ENCODE results near the gene RPL4. TPM values are rescaled to one million over a fixed set of nuclear protein-coding genes. Genes with fewer than 3 reads are reported as not detected.

RPL4 gene
- total and polyA plus RNA-seq, 10 of the 15 experiments (the other 5 are each of a cell fraction or from before 2014, with no cell fraction given): 2,004 to 8,888 (median 4,667) TPM

DNA sequence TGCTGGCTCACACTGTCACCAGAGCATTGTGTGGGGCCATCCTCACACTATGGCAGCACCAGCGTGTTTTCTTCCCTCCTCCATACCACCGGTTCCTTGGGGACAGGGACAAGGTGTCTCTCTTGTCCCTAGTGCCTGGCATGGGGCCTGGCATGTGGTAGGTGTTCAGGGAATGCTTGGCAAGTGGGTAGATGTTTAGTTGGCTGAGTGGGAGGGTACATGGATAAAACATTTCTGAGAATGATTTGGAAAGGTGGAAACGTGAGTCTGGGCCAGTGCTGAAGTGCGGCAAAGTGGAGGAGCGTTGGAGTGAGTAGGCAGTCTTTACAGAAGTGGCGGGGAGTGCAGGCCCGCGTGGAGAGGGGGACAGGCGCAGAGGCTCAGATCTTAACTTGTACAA, 22.1 kb downstream of the RPL4 start:
- Histone ChIP-seq H3K27me3 (replicated peaks in 1 of 2; ENCODE audit: control insufficient read depth in 2 of 2, insufficient read depth in 2 of 2, low read length in 1 of 2) (no peaks in the 10 kb centered on the region), H3K79me2 (ENCODE audit: control insufficient read depth, insufficient read depth, low read length) (no peaks in the 10 kb centered on the region; the same call in 1 of the 2 replicates), H2AFZ (ENCODE audit: control insufficient read depth, low read depth, low read length) (no peak overlapping the region), H3K27ac (ENCODE audit: control insufficient read depth, insufficient read depth) (no peak overlapping the region), H3K4me1 (ENCODE audit: control insufficient read depth, insufficient read depth, low read length) (no peaks in the 10 kb centered on the region), H3K4me3 (no peak overlapping the region), H3K9ac (ENCODE audit: control insufficient read depth, insufficient read depth, low read length) (no peak overlapping the region), H4K20me1 (ENCODE audit: control insufficient read depth, insufficient read depth) (no peaks in the 10 kb centered on the region), H3K4me2 (ENCODE audit: control insufficient read depth, insufficient read depth) (no peak overlapping the region), H3K36me3 (ENCODE audit: control insufficient read depth in 2 of 2, insufficient read depth in 2 of 2, low read length in 1 of 2) (peaks cover 25% of the 10 kb centered on the region in 2 experiments), H3K9me3 (replicated peaks; ENCODE audit: control insufficient read depth, insufficient read depth, low read length) (no peaks in the 10 kb centered on the region)
- FAIRE-seq (no peak), ATAC-seq (no peak), DNase-seq (ENCODE audit: low read depth, low spot score) (no peak)
- SMC1A ChIA-PET (ENCODE audit: uncharacterized antibody, unreplicated experiment): interaction anchor here (1.0 kb wide), 1 partner anchor 94 kb away, joined by 3 read pairs; no protein-coding TSS in a partner anchor
- in situ Hi-C loops (cut with MboI): no loop called here
- CTCF ChIA-PET: no interaction called here
- no TSS peak for BruUV-seq (replicated peaks)
- RAD21 ChIA-PET (ENCODE audit: unreplicated experiment): interaction anchor here (1.5 kb wide), 1 partner anchor 14 kb away, joined by 4 read pairs; no protein-coding TSS in a partner anchor
- intact Hi-C loops (cut with micrococcal nuclease; ENCODE audit: unreplicated experiment): no loop called here
- POLR2A ChIA-PET: interaction anchor here (0.6 kb wide), 1 partner anchor 25 kb away, joined by 3 read pairs; no protein-coding TSS in a partner anchor
- WGBS (ENCODE audit: insufficient coverage, insufficient replicate concordance, low lambda C conversion rate, missing lambda C conversion rate): 92% methylated on average over 9 of the region's 9 CpGs
- TF ChIP-seq IKZF2 (IDR thresholded peaks at IDR 0.05) (no peak), SMARCA5 (IDR thresholded peaks at IDR 0.05) (no peak), WRNIP1 (IDR thresholded peaks at IDR 0.05; ENCODE audit: borderline replicate concordance, low read depth, low read length) (no peak), EED (IDR thresholded peaks at IDR 0.05; ENCODE audit: low read depth) (no peak), MTA3 (IDR thresholded peaks at IDR 0.05; ENCODE audit: borderline replicate concordance, low read length) (no peak), BACH1 (IDR thresholded peaks at IDR 0.05; ENCODE audit: borderline replicate concordance) (no peak), SP1 (IDR thresholded peaks at IDR 0.05; ENCODE audit: low read depth, low read length) (no peak), NFYA (IDR thresholded peaks at IDR 0.05; ENCODE audit: borderline replicate concordance, low read depth, low read length) (no peak), JUND (IDR thresholded peaks at IDR 0.05; ENCODE audit: low read depth, low read length) (no peak), KLF5 (IDR thresholded peaks at IDR 0.05; ENCODE audit: partially characterized antibody) (no peak)
- TF ChIP-seq, protein P1, sequence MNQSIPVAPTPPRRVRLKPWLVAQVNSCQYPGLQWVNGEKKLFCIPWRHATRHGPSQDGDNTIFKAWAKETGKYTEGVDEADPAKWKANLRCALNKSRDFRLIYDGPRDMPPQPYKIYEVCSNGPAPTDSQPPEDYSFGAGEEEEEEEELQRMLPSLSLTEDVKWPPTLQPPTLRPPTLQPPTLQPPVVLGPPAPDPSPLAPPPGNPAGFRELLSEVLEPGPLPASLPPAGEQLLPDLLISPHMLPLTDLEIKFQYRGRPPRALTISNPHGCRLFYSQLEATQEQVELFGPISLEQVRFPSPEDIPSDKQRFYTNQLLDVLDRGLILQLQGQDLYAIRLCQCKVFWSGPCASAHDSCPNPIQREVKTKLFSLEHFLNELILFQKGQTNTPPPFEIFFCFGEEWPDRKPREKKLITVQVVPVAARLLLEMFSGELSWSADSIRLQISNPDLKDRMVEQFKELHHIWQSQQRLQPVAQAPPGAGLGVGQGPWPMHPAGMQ (IDR thresholded peaks at IDR 0.05; ENCODE audit: borderline replicate concordance): no peak
- TF ChIP-seq, protein P2, sequence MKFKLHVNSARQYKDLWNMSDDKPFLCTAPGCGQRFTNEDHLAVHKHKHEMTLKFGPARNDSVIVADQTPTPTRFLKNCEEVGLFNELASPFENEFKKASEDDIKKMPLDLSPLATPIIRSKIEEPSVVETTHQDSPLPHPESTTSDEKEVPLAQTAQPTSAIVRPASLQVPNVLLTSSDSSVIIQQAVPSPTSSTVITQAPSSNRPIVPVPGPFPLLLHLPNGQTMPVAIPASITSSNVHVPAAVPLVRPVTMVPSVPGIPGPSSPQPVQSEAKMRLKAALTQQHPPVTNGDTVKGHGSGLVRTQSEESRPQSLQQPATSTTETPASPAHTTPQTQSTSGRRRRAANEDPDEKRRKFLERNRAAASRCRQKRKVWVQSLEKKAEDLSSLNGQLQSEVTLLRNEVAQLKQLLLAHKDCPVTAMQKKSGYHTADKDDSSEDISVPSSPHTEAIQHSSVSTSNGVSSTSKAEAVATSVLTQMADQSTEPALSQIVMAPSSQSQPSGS (IDR thresholded peaks at IDR 0.05; ENCODE audit: low read length): no peak
- TF ChIP-seq, protein P3, sequence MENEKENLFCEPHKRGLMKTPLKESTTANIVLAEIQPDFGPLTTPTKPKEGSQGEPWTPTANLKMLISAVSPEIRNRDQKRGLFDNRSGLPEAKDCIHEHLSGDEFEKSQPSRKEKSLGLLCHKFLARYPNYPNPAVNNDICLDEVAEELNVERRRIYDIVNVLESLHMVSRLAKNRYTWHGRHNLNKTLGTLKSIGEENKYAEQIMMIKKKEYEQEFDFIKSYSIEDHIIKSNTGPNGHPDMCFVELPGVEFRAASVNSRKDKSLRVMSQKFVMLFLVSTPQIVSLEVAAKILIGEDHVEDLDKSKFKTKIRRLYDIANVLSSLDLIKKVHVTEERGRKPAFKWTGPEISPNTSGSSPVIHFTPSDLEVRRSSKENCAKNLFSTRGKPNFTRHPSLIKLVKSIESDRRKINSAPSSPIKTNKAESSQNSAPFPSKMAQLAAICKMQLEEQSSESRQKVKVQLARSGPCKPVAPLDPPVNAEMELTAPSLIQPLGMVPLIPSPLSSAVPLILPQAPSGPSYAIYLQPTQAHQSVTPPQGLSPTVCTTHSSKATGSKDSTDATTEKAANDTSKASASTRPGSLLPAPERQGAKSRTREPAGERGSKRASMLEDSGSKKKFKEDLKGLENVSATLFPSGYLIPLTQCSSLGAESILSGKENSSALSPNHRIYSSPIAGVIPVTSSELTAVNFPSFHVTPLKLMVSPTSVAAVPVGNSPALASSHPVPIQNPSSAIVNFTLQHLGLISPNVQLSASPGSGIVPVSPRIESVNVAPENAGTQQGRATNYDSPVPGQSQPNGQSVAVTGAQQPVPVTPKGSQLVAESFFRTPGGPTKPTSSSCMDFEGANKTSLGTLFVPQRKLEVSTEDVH (IDR thresholded peaks at IDR 0.05; ENCODE audit: low read depth, partially characterized antibody): no peak
- TF ChIP-seq, protein P4, sequence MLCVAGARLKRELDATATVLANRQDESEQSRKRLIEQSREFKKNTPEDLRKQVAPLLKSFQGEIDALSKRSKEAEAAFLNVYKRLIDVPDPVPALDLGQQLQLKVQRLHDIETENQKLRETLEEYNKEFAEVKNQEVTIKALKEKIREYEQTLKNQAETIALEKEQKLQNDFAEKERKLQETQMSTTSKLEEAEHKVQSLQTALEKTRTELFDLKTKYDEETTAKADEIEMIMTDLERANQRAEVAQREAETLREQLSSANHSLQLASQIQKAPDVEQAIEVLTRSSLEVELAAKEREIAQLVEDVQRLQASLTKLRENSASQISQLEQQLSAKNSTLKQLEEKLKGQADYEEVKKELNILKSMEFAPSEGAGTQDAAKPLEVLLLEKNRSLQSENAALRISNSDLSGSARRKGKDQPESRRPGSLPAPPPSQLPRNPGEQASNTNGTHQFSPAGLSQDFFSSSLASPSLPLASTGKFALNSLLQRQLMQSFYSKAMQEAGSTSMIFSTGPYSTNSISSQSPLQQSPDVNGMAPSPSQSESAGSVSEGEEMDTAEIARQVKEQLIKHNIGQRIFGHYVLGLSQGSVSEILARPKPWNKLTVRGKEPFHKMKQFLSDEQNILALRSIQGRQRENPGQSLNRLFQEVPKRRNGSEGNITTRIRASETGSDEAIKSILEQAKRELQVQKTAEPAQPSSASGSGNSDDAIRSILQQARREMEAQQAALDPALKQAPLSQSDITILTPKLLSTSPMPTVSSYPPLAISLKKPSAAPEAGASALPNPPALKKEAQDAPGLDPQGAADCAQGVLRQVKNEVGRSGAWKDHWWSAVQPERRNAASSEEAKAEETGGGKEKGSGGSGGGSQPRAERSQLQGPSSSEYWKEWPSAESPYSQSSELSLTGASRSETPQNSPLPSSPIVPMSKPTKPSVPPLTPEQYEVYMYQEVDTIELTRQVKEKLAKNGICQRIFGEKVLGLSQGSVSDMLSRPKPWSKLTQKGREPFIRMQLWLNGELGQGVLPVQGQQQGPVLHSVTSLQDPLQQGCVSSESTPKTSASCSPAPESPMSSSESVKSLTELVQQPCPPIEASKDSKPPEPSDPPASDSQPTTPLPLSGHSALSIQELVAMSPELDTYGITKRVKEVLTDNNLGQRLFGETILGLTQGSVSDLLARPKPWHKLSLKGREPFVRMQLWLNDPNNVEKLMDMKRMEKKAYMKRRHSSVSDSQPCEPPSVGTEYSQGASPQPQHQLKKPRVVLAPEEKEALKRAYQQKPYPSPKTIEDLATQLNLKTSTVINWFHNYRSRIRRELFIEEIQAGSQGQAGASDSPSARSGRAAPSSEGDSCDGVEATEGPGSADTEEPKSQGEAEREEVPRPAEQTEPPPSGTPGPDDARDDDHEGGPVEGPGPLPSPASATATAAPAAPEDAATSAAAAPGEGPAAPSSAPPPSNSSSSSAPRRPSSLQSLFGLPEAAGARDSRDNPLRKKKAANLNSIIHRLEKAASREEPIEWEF (IDR thresholded peaks at IDR 0.05; ENCODE audit: insufficient replicate concordance, low read depth, low read length): no peak

Data from GM12878 (cell line).